HL-60 (cell line): Measurements from ENCODE around the gene FAM81B.
"Not testable (repeated sequence)": the region's sequence is repeated elsewhere in the genome, so short reads cannot be mapped to it uniquely, and the experiment has no call there.

ENCODE experiments used
- DNase-seq, 2 experiments: peaks; one replicate each; pipeline ENCODE4 v3.0.0-alpha.2; 2010 to 2020; ENCODE audit warnings: low read depth in 1 of 2, low spot score in 1 of 2
- H3K27ac ChIP-seq: fragments of 250-450 bp; sonication (Bioruptor Pico); replicated peaks from 2 replicates; pipeline ENCODE4 v1.5.1; 2020; ENCODE audit warnings: mild to moderate bottlenecking, moderate library complexity
- H3K27me3 ChIP-seq: fragments of 250-450 bp; sonication (Bioruptor Pico); 2 replicates; pipeline ENCODE4 v1.5.1; 2021; ENCODE audit warnings: mild to moderate bottlenecking, moderate library complexity; ENCODE audit not compliant: insufficient read depth, poor library complexity, severe bottlenecking
- H3K4me3 ChIP-seq: replicated peaks from 2 replicates; pipeline ENCODE4 v1.5.1; 2011; ENCODE audit warnings: mild to moderate bottlenecking, control low read depth, low read length; ENCODE audit not compliant: insufficient read depth
- CTCF ChIP-seq: IDR thresholded peaks from one replicate; pipeline ENCODE4 v1.5.1; 2011; ENCODE audit warnings: low read length, control low read depth, inconsistent platforms; ENCODE audit not compliant: insufficient read depth
- GABPA ChIP-seq: IDR thresholded peaks from 2 replicates; pipeline ENCODE4 v1.6.1; 2012; ENCODE audit warnings: low read depth
- POLR2AphosphoS5 ChIP-seq: IDR thresholded peaks from 2 replicates; pipeline ENCODE4 v1.6.1; 2012; ENCODE audit warnings: low read depth
- REST ChIP-seq: IDR thresholded peaks from 2 replicates; pipeline ENCODE4 v1.6.1; 2012; ENCODE audit warnings: low read depth; ENCODE audit not compliant: insufficient replicate concordance
- SPI1 ChIP-seq: IDR thresholded peaks from 2 replicates; pipeline ENCODE4 v1.6.1; 2012; ENCODE audit warnings: low read depth, mild to moderate bottlenecking, borderline replicate concordance

Gene FAM81B

GRCh38 chr5:95384485-95385213 is 6.5 kb upstream of the FAM81B start:
- DNase-seq = no peak

GRCh38 chr5:95385334-95385733 is 5.8 kb upstream of the FAM81B start:
- DNase-seq = no peak
- no peaks in the 10 kb centered on the region for H3K27me3 ChIP-seq
- H3K27ac ChIP-seq = no peak overlapping the region
- H3K4me3 ChIP-seq = no peak overlapping the region
- no peak for TF ChIP-seq CTCF
- no peak for TF ChIP-seq POLR2AphosphoS5
- TF ChIP-seq SPI1 = no peak
- no peak for TF ChIP-seq GABPA
- no peak for TF ChIP-seq REST

More at GRCh38 chr5:95384485-95385213, 6.5 kb upstream of the FAM81B start:
- Histone ChIP-seq H3K27ac (no peak overlapping the region), H3K27me3 (no peaks in the 10 kb centered on the region), H3K4me3 (no peak overlapping the region)
- TF ChIP-seq GABPA (no peak), REST (no peak), POLR2AphosphoS5 (no peak), CTCF (no peak), SPI1 (no peak)

- not testable (repeated sequence) for H3K27ac ChIP-seq, H3K4me3 ChIP-seq, DNase-seq, H3K27me3 ChIP-seq
Measured at GRCh38 chr5:95391965-95392364, 799 bp downstream of the FAM81B start.

GRCh38 chr5:95392593-95393182 is 1.5 kb downstream of the FAM81B start:
- Histone ChIP-seq H3K4me3 (no peak overlapping the region), H3K27me3 (no peaks in the 10 kb centered on the region), H3K27ac (no peak overlapping the region)
- TF ChIP-seq GABPA (no peak), SPI1 (no peak), CTCF (no peak), POLR2AphosphoS5 (no peak), REST (no peak)
- no peak for DNase-seq
